CD14-positive monocyte (primary cell): ENCODE results near the gene SMPD3. TPM values are rescaled to one million over a fixed set of nuclear protein-coding genes. Genes with fewer than 3 reads are reported as not detected.

ENCODE experiments used
- DNase-seq, 3 donors: peaks; one replicate each; pipeline ENCODE4 v3.0.0-alpha.2; 2011 to 2022
- H2AFZ ChIP-seq: 2 replicates; pipeline ENCODE4 v1.6.0; 2012; ENCODE audit warnings: mild to moderate bottlenecking, low read depth, low read length, inconsistent platforms; ENCODE audit not compliant: insufficient read depth, poor library complexity, severe bottlenecking
- H3K27ac ChIP-seq, 2 donors: 1 replicate in 1 of 2; 2 replicates in 1 of 2; pipeline ENCODE4 v1.5.1; 2012 to 2013; ENCODE audit warnings: low read length in 2 of 2, control low read depth in 1 of 2, inconsistent platforms in 1 of 2, low read depth in 1 of 2, mild to moderate bottlenecking in 1 of 2
- H3K27me3 ChIP-seq, 2 donors: one replicate each; pipeline versions ENCODE4 v1.6.0 to v1.6.1; 2011 to 2013; ENCODE audit warnings: low read length in 2 of 2; ENCODE audit not compliant: control insufficient read depth in 2 of 2, insufficient read depth in 2 of 2
- H3K36me3 ChIP-seq, 2 donors: replicated peaks in 1 of 2; 1 replicate in 1 of 2; 2 replicates in 1 of 2; pipeline versions ENCODE4 v1.5.1 to v1.6.1; 2012 to 2013; ENCODE audit warnings: low read length in 2 of 2, control low read depth in 1 of 2, inconsistent platforms in 1 of 2, mild to moderate bottlenecking in 1 of 2; ENCODE audit not compliant: insufficient read depth in 2 of 2, control insufficient read depth in 1 of 2
- H3K4me1 ChIP-seq, 2 donors: 1 replicate in 1 of 2; 2 replicates in 1 of 2; pipeline versions ENCODE4 v1.5.1 to v1.6.1; 2012 to 2013; ENCODE audit warnings: low read length in 2 of 2, control low read depth in 1 of 2, inconsistent platforms in 1 of 2, mild to moderate bottlenecking in 1 of 2, moderate library complexity in 1 of 2; ENCODE audit not compliant: insufficient read depth in 2 of 2, control insufficient read depth in 1 of 2
- H3K4me2 ChIP-seq: replicated peaks from 2 replicates; pipeline ENCODE3; 2012; ENCODE audit warnings: low read length, moderate library complexity, mild to moderate bottlenecking; ENCODE audit not compliant: poor library complexity, severe bottlenecking; ENCODE audit errors: extremely low read depth
- H3K4me3 ChIP-seq, 3 experiments: fragments of 200-600 bp in 1 of 3; sonication (generic) in 1 of 3; replicated peaks in 1 of 3; 1 replicate in 2 of 3; 2 replicates in 1 of 3; pipeline ENCODE4 v1.5.1; 2011 to 2013; ENCODE audit warnings: low read length in 3 of 3, mild to moderate bottlenecking in 3 of 3, control low read depth in 2 of 3, low read depth in 2 of 3, inconsistent platforms in 1 of 3, moderate library complexity in 1 of 3
- H3K79me2 ChIP-seq: 2 replicates; pipeline ENCODE4 v1.6.0; 2012; ENCODE audit warnings: mild to moderate bottlenecking, control low read depth, inconsistent platforms, low read length, moderate library complexity; ENCODE audit not compliant: insufficient read depth
- H3K9ac ChIP-seq: 2 replicates; pipeline ENCODE4 v1.6.0; 2017; ENCODE audit warnings: low read length, mild to moderate bottlenecking; ENCODE audit not compliant: insufficient read depth, poor library complexity, severe bottlenecking
- H3K9me3 ChIP-seq, 2 donors: replicated peaks in 1 of 2; 1 replicate in 1 of 2; 2 replicates in 1 of 2; pipeline versions ENCODE4 v1.5.1 to v1.6.1; 2012 to 2013; ENCODE audit warnings: low read length in 2 of 2, control low read depth in 1 of 2; ENCODE audit not compliant: control insufficient read depth in 1 of 2, insufficient read depth in 1 of 2
- H4K20me1 ChIP-seq: 2 replicates; pipeline ENCODE4 v1.6.0; 2012; ENCODE audit warnings: mild to moderate bottlenecking, low read length, control low read depth, moderate library complexity; ENCODE audit not compliant: insufficient read depth
- H3K27ac Mint-ChIP-seq, 7 donors: one replicate each; pipeline ENCODE4 v1.8.0; 2020; ENCODE audit warnings: mild to moderate bottlenecking in 7 of 7, mixed read lengths in 7 of 7, moderate library complexity in 6 of 7, inconsistent platforms in 2 of 7
- H3K27me3 Mint-ChIP-seq, 3 donors: one replicate each; pipeline ENCODE4 v1.8.0; 2021 to 2022; ENCODE audit warnings: low read depth in 3 of 3, mild to moderate bottlenecking in 3 of 3, mixed read lengths in 3 of 3, moderate library complexity in 3 of 3, inconsistent platforms in 1 of 3
- H3K36me3 Mint-ChIP-seq, 2 donors: one replicate each; pipeline ENCODE4 v1.8.0; 2020; ENCODE audit warnings: mixed read lengths in 2 of 2, inconsistent platforms in 1 of 2, mild to moderate bottlenecking in 1 of 2
- H3K4me1 Mint-ChIP-seq: one replicate; pipeline ENCODE4 v1.8.0; 2020; ENCODE audit warnings: mild to moderate bottlenecking, mixed read lengths
- H3K4me3 Mint-ChIP-seq, 2 donors: one replicate each; pipeline ENCODE4 v1.8.0; 2020; ENCODE audit warnings: mild to moderate bottlenecking in 2 of 2, mixed read lengths in 2 of 2, moderate library complexity in 1 of 2
- H3K9me3 Mint-ChIP-seq, 7 donors: one replicate each; pipeline ENCODE4 v1.8.0; 2020 to 2022; ENCODE audit warnings: mixed read lengths in 7 of 7, mild to moderate bottlenecking in 6 of 7, moderate library complexity in 6 of 7, inconsistent platforms in 2 of 7
- CTCF ChIP-seq: fragments of 200-600 bp; IDR thresholded peaks from one replicate; pipeline ENCODE4 v1.8.0; 2022; ENCODE audit warnings: antibody characterized with exemption, mild to moderate bottlenecking
- WGBS: methylation state at CpG from one replicate; pipeline ENCODE4 v1.1.5; 2013; ENCODE audit warnings: missing lambda C conversion rate; ENCODE audit not compliant: insufficient coverage; 5-methylcytosine and 5-hydroxymethylcytosine counted together
- intact Hi-C, 2 donors: fragments of 100-400 bp; cut with micrococcal nuclease; formaldehyde crosslinking; loops; one replicate each; pipeline versions ENCODE4 v1.15.0 to v1.15.1; 2023
- polyA plus RNA-seq, 3 donors: library from polyadenylated mRNA; depleted of rRNA in 1 of 3; unstranded in 2 of 3; stranded (reverse) in 1 of 3; fragments of 300-500 nt in 2 of 3; fragments of >200 nt in 1 of 3; fragmentation: Illumina TruSeq in 2 of 3; gene quantifications; 1 replicate in 2 of 3; 2 replicates in 1 of 3; pipeline ENCODE4 v1.2.3, GENCODE V29; 2012 to 2021

Gene SMPD3
- polyA plus RNA-seq, 3 donors = 0.40 to 1.1 (median 0.51) TPM

DNA sequence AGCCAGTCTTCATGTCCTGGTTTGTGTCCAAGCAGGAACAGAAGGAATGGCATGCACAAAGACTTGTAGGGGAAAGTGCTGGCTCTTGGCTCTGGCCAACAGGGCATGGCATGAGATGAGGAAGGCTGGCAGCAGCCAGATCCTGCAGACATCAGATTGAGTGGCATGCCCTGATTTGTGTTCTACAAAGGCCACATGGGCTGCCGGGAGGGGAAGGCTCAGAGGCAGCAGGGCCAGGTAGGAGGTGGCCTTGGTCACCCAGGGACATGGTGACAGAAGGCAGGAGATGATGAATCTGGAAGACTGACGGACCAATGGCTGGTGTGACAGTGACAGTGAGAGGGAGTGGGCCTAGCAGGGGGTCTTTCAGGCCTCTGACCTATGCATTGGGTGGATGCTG, 33.7 kb downstream of the SMPD3 start:
- H3K4me1 ChIP-seq = peaks cover 7 to 9% of the 10 kb centered on the region in 2 donors

GRCh38 chr16:68412061-68412460, 36.2 kb downstream of the SMPD3 start:
- H3K4me1 ChIP-seq = no peaks in the 10 kb centered on the region
- H3K4me3 Mint-ChIP-seq = no peak overlapping the region
- TF ChIP-seq CTCF = no peak

More for the DNA sequence above, 33.7 kb downstream of the SMPD3 start:
- H4K20me1 ChIP-seq = no peaks in the 10 kb centered on the region
- H3K36me3 ChIP-seq = no peaks in the 10 kb centered on the region
- H3K9me3 Mint-ChIP-seq = peaks cover 0 to 2% (median 0%) of the 10 kb centered on the region in 7 donors
- no peak overlapping the region for H3K4me2 ChIP-seq
- no peak overlapping the region for H3K27ac Mint-ChIP-seq
- no peaks in the 10 kb centered on the region for H3K36me3 Mint-ChIP-seq
- intact Hi-C loops = no loop called here
- no peaks in the 10 kb centered on the region for H3K27me3 ChIP-seq
- H3K4me3 Mint-ChIP-seq = no peak overlapping the region
- H3K27me3 Mint-ChIP-seq = peaks cover 2 to 6% (median 2%) of the 10 kb centered on the region in 3 donors
- DNase-seq = no peak
- H3K9me3 ChIP-seq = no peaks in the 10 kb centered on the region
- H2AFZ ChIP-seq = no peak overlapping the region
- no peak overlapping the region for H3K4me3 ChIP-seq
- no peak overlapping the region for H3K9ac ChIP-seq
- H3K27ac ChIP-seq = no peak overlapping the region
- no peaks in the 10 kb centered on the region for H3K79me2 ChIP-seq
- TF ChIP-seq CTCF = no peak
- WGBS = 67% methylated on average over 2 of the region's 2 CpGs
- peaks cover 18% of the 10 kb centered on the region for H3K4me1 Mint-ChIP-seq

More at GRCh38 chr16:68412061-68412460, 36.2 kb downstream of the SMPD3 start:
- intact Hi-C loops = no loop called here
- DNase-seq = no peak
- 96% methylated on average over 3 of the region's 6 CpGs for WGBS
- Histone ChIP-seq H3K9ac (no peak overlapping the region), H3K27ac (no peak overlapping the region), H3K4me3 (no peak overlapping the region), H4K20me1 (no peaks in the 10 kb centered on the region), H3K36me3 (no peaks in the 10 kb centered on the region), H3K79me2 (no peaks in the 10 kb centered on the region), H3K27me3 (no peaks in the 10 kb centered on the region), H3K9me3 (no peaks in the 10 kb centered on the region), H2AFZ (no peak overlapping the region), H3K4me2 (no peak overlapping the region)
- Mint-ChIP-seq H3K27me3 (peaks cover 2 to 6% (median 5%) of the 10 kb centered on the region in 3 donors), H3K27ac (no peak overlapping the region), H3K9me3 (peaks cover 0 to 2% (median 0%) of the 10 kb centered on the region in 7 donors), H3K4me1 (peaks cover 6% of the 10 kb centered on the region), H3K36me3 (no peaks in the 10 kb centered on the region)
